HG03565 (cell line): ENCODE measurements around the gene SV2C.
A peak's percentile ranks its signal among the peaks of the same experiment; 100 is the strongest.
"Not testable (repeated sequence)": the region's sequence is repeated elsewhere in the genome, so short reads cannot be mapped to it uniquely, and the experiment has no call there.

Source experiments
- ATAC-seq: cut with Tn5 transposase; IDR thresholded peaks from one replicate; pipeline ENCODE4 v1.9.1; 2021; ENCODE audit warnings: mild to moderate bottlenecking, moderate library complexity; ENCODE audit not compliant: unreplicated experiment

Gene SV2C, protein sequence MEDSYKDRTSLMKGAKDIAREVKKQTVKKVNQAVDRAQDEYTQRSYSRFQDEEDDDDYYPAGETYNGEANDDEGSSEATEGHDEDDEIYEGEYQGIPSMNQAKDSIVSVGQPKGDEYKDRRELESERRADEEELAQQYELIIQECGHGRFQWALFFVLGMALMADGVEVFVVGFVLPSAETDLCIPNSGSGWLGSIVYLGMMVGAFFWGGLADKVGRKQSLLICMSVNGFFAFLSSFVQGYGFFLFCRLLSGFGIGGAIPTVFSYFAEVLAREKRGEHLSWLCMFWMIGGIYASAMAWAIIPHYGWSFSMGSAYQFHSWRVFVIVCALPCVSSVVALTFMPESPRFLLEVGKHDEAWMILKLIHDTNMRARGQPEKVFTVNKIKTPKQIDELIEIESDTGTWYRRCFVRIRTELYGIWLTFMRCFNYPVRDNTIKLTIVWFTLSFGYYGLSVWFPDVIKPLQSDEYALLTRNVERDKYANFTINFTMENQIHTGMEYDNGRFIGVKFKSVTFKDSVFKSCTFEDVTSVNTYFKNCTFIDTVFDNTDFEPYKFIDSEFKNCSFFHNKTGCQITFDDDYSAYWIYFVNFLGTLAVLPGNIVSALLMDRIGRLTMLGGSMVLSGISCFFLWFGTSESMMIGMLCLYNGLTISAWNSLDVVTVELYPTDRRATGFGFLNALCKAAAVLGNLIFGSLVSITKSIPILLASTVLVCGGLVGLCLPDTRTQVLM

DNA sequence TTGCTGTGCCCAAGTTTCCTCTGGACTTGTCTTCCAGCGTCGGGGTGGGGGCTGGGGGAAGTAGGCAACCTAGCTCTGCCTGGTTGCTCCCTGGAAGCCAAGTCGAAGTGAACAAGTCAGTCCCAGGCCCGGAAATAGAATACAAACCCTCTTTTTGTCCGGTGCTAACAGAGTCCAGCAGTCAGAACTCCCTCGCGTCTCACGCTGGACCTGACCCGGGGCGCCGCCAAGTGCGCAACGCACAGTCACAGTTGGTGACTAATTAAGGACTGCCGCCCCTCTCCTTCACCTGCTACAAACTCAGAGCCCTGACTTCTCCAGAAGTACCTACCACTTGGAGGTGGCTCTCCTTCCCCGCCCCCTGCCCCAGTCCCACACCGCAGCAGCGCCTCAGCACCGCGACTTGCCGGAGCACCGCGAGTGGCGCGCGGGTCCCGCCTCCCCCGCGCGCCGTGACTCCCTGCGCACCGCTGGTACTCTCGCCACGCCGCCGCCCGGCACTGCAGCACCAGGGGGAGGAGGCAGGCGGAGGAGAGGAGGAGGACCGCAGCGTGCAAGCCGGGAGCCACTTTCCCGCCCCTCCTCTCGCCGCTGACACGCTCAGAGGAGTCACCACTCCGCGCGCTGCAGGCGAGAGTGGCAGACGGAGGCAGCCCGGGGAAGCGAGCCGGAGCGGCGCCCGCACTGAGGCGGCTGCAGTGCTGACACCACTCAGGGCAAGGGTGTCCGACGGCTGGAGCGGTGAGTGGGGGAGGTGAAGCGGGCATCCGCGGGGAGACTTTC, at the start of gene SV2C:
Gene SV2C (plus strand): TSS at position 612 of the 783 bp plus-strand sequence. CDS start 48,368 bp downstream, outside the sequence.
- ATAC-seq, result no peak

DNA sequence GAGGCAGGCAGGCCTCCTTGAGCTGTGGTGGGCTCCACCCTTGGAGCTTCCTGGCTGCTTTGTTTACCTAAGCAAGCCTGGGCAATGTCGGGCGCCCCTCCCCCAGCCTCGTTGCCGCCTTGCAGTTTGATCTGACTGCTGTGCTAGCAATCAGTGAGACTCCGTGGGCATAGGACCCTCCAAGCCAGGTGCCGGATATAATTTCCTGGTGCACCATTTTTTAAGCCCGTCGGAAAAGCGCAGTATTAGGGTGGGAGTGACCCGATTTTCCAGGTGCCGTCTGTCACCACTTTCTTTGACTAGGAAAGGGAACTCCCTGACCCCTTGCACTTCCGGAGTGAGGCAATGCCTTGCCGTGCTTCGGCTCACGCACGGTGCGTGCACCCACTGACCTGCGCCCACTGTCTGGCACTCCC, 45.4 kb upstream of the SV2C start:
- not testable (repeated sequence) for ATAC-seq

DNA sequence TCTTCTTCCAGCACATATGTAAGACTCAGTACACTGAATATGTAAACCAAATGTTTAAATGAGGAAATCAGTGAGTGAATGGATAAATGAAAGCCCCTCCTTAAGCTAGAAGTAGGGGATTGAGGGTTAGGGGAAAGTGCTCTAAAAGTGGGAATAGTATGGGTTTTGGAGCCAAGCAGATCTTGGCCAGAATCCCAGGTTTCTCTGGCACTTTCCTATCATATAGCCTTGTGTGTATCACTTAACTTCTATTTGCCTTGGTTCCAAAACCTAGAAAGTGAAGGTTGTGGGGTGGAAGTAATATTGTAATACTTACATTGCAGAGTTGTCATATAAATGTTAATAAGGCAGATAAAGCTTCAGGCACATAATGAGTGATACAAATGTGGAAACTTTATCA, 45.0 kb upstream of the SV2C start:
- ATAC-seq, result no peak

DNA sequence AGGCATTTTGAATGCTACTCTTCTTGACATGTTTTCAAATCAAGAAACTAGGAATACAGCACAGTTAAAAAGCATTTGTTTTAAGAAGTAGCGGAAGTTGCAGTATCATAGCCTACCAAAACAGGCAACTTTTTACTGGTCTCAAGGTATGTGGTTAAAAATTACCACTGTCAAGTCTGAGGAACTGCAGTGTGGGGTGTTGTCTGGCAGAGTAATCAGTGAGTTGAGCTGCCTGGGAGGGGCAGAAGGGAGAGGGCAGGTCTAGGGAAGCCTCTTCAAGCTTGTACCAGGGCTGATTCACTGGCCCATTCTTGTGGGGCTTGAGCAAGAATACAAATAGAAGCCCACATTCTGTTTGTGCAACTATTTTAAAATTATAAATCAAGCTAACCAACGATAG, 42.4 kb upstream of the SV2C start:
- ATAC-seq, result no peak

DNA sequence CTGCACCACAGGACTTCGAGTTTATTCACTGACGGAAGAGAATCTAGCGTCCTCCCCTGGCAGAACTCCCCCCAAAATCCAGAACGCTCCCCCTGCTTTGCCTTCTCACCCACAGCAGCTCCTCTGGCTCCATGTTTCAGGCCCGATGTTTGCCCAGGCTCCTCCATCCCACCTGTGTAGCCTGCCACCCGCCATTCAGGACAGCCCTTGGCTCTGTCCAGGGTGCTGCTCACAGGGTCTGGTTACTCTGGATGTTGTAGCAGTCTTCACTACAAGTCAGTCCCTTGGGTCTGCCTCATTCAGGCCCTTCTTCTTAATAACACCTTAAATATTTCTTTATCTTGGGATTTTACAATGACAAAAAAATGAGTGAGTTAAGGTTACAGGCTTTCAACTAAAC, 41.3 kb upstream of the SV2C start:
- no peak for ATAC-seq

DNA sequence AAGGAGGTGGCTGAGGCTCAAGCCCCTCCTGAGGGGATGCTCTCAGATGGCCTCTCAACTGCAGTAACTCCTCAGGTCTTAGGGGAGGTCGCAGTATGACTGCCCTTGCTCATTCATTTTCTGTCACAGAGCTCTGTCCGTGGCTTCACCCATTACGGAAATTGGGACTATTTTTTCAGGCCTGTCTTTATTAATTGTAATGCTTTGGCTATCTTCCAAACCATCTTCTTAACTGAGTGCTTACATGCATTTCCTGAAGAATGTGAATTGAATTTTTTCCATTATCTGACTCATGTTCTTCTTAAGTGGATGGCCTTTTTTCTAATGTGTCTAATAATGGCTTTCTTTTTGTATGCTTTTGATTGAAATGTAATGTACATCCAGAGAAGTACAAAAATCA, 36.4 kb upstream of the SV2C start:
- ATAC-seq, result no peak

DNA sequence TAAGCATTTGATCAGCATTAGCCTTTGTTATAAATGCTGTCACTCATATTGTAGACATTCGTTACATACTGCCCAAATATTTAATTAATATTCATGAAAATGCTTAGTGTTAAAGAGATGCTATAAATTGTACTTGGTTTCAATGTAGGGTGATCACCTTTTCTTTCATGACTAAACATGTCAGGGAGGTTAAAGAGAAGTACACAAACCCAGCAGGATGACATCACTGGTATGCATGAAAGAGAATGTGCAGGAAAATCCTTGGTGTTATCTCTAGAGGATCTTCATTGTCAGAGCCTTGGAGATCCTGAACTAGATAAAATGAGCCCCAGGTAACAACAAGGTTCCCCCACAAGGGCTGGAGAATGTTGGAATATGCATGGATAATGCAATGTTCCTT, 33.0 kb upstream of the SV2C start:
- no peak for ATAC-seq

DNA sequence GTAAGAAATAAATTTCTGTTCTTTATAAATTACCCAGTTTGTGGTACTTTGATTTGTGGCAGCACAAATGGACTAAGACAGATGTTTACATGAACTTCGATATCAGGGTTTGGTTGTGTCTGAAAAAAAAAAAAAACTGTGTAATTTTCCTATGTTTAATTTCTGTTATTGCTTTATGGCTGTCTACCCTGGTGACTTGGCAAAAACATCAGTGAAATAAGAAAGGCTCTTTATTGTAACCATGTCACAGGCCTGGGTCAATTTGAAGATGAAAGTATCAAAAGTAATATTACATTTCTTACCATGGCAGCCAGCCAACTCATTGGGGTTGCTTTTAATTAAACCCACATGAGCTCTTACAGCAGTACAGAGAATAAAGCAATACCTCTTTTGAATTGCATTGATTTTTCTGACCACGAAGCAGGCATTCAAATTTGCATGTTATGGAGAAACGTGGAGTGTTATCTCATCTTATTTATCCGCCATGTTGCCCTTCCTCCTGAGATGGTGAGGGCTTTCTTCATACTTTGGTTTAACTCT, 20.6 kb upstream of the SV2C start:
- no peak for ATAC-seq

DNA sequence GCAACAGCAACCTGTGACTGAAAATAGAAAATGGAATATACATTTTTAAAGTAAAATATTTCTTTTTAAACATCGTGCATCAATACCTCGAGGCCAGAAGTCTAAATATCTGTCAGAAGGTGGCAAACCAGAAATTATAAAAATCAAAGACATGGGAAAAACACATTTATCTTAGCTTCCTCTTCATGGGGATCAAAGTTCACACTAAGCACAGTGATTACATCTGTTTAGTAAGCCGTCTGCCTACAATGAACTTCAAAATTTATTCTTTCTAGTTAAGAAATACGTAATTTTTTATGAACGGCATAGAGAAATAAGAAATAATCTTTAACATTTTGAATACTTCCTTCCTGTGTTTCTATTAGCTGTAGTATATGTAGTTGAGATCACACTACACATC, 17.9 kb upstream of the SV2C start:
- no peak for ATAC-seq

DNA sequence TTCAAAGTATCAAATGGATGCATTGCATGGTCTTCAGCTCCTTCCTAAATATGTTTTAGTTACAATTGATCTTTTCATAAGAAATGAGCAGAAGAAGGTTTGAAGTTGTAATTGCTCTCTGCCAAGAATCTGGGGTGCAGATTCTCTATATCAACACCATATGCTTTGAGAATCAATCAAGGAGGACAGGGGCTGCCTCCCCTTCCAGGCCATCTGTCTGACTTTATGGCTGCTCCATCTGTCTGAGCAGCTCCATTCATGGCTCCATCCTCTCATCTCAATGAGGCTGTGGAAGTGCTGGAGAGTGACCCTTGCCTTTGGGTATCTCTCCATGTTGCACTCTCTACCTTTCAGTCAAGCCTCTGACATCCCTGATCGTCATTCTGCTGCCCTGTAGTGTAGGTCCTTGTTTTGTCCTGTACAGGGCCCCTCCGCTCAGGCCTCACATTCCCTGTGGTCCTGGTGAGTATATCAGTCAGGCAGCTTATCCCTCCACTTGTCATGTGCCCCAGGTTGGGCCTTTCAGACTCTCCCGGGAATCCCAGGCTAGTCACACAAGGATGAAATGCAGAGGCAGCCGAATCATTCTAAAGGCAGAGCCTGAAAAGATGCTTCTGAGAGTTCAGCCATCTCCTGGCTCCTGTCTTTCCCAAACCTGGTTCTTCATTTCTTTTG, 14.0 kb upstream of the SV2C start:
- no peak for ATAC-seq

DNA sequence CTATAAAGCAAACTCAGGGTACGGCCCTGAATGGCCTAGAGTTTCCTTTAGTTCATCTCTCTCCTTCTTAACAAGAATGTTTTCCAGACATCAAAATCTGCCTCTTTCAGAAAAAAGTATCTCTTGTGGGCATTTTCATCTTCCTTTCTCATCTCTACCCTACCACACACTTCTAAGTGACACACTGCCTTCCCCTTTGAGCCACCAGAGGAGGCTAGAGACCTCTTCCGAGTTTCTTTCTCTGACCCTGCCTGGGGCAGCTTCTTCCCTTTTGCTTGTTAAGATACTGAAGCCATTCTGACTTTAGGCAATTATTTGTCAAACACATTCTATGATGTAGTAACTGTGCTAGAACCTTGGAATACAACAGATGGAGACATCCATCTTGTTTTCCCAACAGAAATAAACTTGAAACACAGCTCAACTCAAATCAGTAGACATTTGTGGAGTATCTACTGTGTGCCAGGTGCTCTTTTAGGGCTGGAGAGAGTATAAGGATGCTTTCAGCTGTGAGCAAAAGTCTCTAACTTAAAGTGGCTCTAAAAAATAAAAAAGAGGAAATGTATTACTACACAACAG, 8.6 kb upstream of the SV2C start:
- peak; percentile 41 for ATAC-seq

DNA sequence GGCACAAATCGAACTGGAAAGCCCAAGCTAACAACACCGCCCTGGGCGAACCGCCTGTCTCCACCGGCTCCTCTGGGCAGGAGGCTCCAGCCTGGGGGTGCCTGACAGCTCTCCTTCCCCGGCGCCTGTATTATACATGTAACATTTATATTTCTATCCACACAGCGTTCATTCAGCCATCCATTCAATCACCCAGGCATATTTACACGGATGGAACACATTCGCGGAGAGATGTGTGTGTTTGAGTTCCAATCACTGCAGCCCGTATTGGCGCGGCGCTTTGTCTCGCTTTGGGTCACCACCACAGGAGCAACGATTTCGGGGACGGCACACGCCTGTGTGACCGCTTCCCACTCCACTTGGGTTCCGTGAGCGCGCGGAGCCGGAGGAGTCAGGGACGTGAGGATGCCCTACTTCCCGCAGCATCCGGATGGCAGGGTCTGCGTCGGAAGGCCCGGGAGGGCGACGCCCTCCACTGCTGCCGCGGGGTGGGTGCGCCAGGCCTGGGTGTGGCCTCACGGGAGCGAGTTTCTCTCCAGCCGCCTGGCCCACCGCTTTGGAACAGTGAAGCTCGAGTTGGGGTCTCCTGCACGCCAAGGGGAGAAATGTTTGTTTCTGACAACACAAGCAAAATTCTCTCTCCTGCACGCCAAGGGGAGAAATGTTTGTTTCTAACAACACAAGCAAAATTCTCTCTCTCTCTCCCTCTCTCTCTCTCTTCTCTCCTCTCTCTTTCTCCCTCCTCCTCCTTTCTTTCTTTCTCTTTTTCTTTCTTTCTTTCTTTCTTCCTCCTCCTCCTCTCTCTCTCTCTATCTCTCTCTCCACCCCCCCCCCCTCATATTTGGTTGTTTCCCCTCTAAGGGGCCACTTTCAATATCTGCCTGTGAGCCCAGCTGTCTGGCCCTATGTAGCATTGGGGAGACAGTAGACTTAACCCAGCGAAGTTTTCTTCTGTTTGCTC, 1.1 kb upstream of the SV2C start:
- no peak for ATAC-seq

DNA sequence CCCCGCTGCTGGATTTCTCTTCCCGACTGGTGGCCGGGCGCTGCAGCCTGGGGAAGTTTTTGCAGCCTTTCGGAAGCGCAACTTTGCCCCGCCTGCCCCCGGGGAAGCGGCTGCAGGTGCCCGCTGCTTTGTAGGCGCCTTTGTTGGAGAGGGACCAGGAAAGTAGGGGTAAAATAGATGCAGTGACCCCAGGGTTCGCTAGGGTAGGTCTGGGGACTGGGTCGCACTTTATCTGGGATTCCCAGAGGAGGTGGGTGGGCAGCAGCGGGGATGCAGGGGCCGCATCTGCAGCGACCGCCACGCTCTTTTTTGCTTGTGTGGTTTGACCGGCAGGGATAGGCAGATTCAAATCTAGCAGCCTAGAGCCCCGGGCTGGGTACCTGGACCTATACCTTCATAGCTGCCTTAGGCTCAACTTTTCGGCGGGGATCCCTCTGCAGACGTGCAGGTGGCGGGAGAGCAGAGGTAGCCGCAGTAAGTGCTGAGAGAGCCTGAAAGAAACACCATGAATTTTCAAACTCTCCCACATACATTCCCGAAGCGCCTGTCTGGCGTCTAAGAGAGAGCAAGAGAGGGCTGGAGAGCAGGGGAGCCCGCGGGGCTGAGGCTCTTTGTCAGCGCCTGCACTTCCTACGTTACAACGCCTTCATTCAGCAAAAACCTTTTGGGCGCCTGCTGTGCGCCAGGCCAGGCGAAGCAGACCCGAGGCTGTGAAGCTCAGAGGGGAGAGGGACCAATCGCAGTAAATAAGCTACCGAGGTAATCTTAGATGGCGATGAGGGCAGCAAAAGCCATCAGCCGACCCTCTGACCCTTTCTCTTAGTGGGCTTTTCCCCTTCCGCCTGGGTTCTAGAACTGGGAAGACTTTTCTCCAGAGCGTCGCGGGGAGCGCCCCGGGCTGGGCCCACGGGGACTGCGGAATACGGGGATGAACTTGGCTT, 642 bp downstream of the SV2C start:
- ATAC-seq, result no peak

DNA sequence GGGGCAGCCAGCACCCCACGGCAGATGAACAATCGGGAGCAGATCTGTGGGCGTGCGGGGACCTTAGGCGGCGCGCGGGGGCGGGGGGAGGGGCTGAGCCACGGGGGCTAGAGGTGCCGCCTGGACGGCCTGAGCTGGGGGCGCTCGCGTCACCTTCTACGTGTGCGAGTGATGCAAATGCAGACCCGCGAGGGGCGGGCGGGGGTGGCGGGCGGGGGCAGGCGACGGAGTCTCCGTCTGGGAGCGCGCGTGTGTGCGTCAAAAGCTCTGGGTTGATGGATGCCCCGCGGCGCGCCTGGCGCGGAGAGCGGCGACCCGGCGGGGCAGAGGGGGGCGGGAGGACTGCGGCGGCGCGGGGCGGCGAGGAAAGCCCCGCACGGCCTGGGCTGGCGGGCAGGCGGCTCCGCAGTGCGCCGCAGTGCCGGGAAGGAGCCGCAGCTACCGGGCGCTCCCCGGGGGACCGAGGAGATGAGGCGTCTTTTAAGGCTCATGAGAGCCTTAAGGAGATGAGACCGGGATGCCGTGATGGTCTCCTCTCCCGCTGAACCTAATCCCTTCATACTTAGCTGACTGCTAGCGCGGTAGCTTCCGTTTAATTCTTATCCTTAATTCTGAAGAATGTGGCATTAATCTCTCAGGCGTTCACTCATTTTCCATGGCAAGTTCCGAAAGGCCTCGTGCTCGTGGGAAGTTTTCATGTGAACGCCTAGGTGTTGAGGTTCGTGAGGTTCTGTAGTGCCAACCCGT, 1.5 kb downstream of the SV2C start:
- no peak for ATAC-seq

DNA sequence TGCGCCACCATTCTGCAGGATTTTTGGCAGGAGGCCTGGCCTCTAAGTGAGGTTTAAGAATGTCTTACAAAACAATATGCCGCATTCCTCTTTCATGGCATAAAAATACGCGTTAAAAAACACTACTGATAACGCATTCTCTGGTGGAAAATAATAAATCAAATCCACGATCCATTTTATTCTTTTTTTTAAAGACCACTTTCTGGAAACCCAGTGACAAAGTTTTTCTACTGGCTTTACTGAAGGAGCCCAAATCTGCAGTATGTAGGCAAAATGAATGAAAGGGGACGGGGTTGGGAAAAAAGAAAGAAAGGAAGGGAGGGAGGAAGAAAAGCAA, 2.0 kb downstream of the SV2C start:
- ATAC-seq, result no peak

DNA sequence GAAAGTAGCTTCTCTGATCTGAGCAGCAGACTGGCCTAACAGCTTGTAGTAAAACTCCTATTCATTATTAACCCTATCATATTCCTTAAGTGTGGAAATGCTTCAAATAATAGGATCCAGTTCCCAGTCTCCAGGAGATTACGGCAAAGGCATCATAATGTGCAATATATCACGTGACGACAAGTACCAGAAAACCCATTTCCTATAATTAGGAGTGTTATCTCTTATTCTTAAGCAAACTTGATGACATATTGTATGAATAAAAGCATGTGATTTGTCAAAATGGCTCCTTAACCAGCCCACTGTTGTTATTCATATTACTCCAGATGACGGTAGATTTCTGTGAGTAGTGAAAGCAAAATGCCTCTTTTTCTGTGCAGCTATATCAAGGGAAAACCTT, 2.9 kb downstream of the SV2C start:
- ATAC-seq, result no peak

DNA sequence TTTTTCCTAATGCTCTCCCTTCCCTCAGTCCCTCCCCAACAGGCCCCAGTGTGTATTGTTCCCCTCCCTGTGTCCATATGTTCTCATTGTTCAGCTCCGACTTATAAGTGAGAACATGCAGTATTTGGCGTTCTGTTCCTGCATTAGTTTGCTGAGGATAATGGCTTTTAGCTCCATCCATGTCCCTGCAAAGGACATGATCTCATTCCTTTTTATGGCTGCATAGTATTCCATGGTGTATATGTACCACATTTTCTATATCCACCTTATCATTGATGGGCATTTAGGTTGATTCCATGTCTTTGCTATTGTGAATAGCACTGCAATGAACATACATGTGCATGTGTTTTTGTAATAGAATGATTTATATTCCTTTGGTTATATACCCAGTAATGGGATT, 6.0 kb downstream of the SV2C start:
- ATAC-seq, result not testable (repeated sequence)

DNA sequence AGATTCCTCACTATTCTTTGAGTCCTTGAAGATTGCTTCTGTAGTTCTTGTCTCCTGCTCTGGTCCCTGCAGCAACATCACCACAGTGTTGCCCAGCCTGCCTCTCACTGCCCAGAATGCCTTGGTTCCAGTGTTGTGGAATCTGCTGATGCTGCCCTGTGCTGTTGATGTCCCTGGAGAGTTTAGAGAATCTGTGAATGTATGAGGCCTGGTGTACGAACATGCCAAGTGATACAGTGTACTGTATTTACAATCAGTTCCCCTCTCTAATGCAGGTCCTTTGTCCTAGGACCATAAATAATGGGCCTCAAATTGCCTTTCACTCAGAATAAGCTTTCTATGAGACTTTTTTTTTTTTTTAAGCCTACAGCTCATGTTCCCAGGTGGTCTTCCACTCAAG, 8.2 kb downstream of the SV2C start:
- no peak for ATAC-seq
